ENCODE data around the gene CLIP4.

DNA sequence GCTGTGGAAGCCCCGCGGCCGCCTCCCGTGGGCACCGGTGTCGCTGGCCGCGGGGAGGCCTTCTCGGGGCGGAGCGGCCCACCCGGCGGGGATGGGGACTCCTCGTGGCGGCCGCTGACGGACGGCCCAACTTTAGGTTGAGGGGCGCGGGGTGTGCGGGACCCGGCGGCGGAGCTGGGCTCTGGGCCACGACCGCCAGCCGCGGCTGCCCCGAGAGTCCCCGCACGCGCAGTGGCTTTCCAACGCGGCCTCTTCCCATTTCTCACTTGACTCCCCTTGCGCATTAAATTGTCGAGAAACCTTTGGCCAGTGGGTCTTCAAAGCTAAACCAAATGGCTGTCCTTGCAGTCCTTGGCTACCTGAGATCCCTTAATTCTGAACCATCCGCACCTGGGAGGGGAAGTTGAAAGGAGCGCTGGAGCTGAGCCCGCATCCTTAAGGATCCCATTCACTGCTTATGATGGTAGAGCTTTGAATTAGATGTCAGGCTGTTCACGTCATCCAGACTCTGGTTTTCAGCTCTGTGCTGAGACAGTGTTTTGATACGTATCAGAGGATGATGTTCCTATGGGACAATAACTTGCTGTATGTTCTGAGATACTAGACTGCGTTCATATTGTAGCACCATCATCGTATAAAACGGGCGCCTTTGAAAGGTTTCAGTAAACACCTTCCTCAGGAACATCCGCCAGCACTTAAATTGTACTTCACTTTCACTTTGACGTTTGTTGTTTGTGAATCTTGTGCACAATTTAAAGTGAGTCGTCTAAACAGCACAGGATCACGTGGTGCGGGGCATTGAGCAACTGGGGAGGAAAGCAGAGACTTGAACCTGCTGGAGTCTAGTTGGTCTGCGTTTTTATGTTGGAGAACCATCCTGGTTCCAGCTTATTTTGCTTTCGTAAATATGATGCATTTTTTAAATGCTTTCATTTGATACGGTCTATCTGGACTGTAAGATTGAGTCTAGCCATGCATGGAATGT is 874 bp downstream of the CLIP4 start:
- TF ChIP-seq EP300 (IDR thresholded peaks at IDR 0.05) (no peak), POLR2A (IDR thresholded peaks at IDR 0.05) (peak; percentile 43)
- TF ChIP-seq, protein P1, sequence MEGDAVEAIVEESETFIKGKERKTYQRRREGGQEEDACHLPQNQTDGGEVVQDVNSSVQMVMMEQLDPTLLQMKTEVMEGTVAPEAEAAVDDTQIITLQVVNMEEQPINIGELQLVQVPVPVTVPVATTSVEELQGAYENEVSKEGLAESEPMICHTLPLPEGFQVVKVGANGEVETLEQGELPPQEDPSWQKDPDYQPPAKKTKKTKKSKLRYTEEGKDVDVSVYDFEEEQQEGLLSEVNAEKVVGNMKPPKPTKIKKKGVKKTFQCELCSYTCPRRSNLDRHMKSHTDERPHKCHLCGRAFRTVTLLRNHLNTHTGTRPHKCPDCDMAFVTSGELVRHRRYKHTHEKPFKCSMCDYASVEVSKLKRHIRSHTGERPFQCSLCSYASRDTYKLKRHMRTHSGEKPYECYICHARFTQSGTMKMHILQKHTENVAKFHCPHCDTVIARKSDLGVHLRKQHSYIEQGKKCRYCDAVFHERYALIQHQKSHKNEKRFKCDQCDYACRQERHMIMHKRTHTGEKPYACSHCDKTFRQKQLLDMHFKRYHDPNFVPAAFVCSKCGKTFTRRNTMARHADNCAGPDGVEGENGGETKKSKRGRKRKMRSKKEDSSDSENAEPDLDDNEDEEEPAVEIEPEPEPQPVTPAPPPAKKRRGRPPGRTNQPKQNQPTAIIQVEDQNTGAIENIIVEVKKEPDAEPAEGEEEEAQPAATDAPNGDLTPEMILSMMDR (IDR thresholded peaks at IDR 0.05), result no peak

Measured in ovary (tissue), 3 donors.